ENCODE data around the gene MELK. TPM values are rescaled to one million over a fixed set of nuclear protein-coding genes. Genes with fewer than 3 reads are reported as not detected.

MELK gene
- polyA plus RNA-seq, 3 donors = 0.08 TPM; not detected in 2

- no peaks in the 10 kb centered on the region for H3K36me3 ChIP-seq (replicated peaks in 1 of 2; ENCODE audit: control insufficient read depth in 1 of 2, insufficient read depth in 2 of 2, low read length in 2 of 2)
- no peaks in the 10 kb centered on the region for H3K27me3 ChIP-seq (ENCODE audit: control insufficient read depth in 2 of 2, insufficient read depth in 2 of 2, low read length in 2 of 2)
- Mint-ChIP-seq H3K4me3 (no peak overlapping the region), H3K27me3 (ENCODE audit: low read depth in 3 of 3) (peaks cover 0 to 8% (median 6%) of the 10 kb centered on the region in 3 donors), H3K4me1 (peaks cover 3% of the 10 kb centered on the region), H3K36me3 (no peaks in the 10 kb centered on the region), H3K9me3 (peaks cover 19 to 29% (median 24%) of the 10 kb centered on the region in 7 donors), H3K27ac (no peak overlapping the region)
- no peak for DNase-seq
- H3K27ac ChIP-seq (ENCODE audit: low read depth in 1 of 2, low read length in 2 of 2) = no peak overlapping the region
- H4K20me1 ChIP-seq (ENCODE audit: insufficient read depth, low read length) = no peaks in the 10 kb centered on the region
- H3K4me3 ChIP-seq (replicated peaks in 1 of 3; ENCODE audit: low read depth in 2 of 3, low read length in 3 of 3) = no peak overlapping the region
- H2AFZ ChIP-seq (ENCODE audit: insufficient read depth, low read depth, low read length, poor library complexity, severe bottlenecking) = no peak overlapping the region
- TF ChIP-seq CTCF (IDR thresholded peaks at IDR 0.05) = no peak
- H3K9ac ChIP-seq (ENCODE audit: insufficient read depth, low read length, poor library complexity, severe bottlenecking) = no peak overlapping the region
- H3K9me3 ChIP-seq (replicated peaks in 1 of 2; ENCODE audit: control insufficient read depth in 1 of 2, insufficient read depth in 1 of 2, low read length in 2 of 2) = peaks cover 14 to 17% of the 10 kb centered on the region in 2 donors
- no peaks in the 10 kb centered on the region for H3K79me2 ChIP-seq (ENCODE audit: insufficient read depth, low read length)
- 57% methylated on average over 2 of the region's 3 CpGs for WGBS (ENCODE audit: insufficient coverage)
- no peak overlapping the region for H3K4me2 ChIP-seq (replicated peaks; ENCODE audit: extremely low read depth, low read length, poor library complexity, severe bottlenecking)
- intact Hi-C loops (cut with micrococcal nuclease) = no loop called here
- no peaks in the 10 kb centered on the region for H3K4me1 ChIP-seq (ENCODE audit: control insufficient read depth in 1 of 2, insufficient read depth in 2 of 2, low read length in 2 of 2)
Measured at GRCh38 chr9:36698984-36699383, 126.3 kb downstream of the MELK start.

GRCh38 chr9:36704148-36704547 is 131.5 kb downstream of the MELK start:
- no peak overlapping the region for H3K9ac ChIP-seq (ENCODE audit: insufficient read depth, low read length, poor library complexity, severe bottlenecking)
- DNase-seq = no peak
- no peak overlapping the region for H3K27ac ChIP-seq (ENCODE audit: low read depth in 1 of 2, low read length in 2 of 2)
- peaks cover 1 to 12% (median 9%) of the 10 kb centered on the region in 7 donors for H3K9me3 Mint-ChIP-seq
- H3K4me3 ChIP-seq (replicated peaks in 1 of 3; ENCODE audit: low read depth in 2 of 3, low read length in 3 of 3) = no peak overlapping the region
- H3K27me3 ChIP-seq (ENCODE audit: control insufficient read depth in 2 of 2, insufficient read depth in 2 of 2, low read length in 2 of 2) = no peaks in the 10 kb centered on the region
- H3K27me3 Mint-ChIP-seq (ENCODE audit: low read depth in 3 of 3) = peaks cover 1 to 6% (median 3%) of the 10 kb centered on the region in 3 donors
- H3K36me3 ChIP-seq (replicated peaks in 1 of 2; ENCODE audit: control insufficient read depth in 1 of 2, insufficient read depth in 2 of 2, low read length in 2 of 2) = no peaks in the 10 kb centered on the region
- peaks cover 4% of the 10 kb centered on the region in 2 donors for H3K9me3 ChIP-seq (replicated peaks in 1 of 2; ENCODE audit: control insufficient read depth in 1 of 2, insufficient read depth in 1 of 2, low read length in 2 of 2)
- no peaks in the 10 kb centered on the region for H4K20me1 ChIP-seq (ENCODE audit: insufficient read depth, low read length)
- H3K27ac Mint-ChIP-seq = no peak overlapping the region
- no peak for TF ChIP-seq CTCF (IDR thresholded peaks at IDR 0.05)
- no peak overlapping the region for H3K4me3 Mint-ChIP-seq
- H3K36me3 Mint-ChIP-seq = no peaks in the 10 kb centered on the region
- no peak overlapping the region for H2AFZ ChIP-seq (ENCODE audit: insufficient read depth, low read depth, low read length, poor library complexity, severe bottlenecking)
- no peaks in the 10 kb centered on the region for H3K79me2 ChIP-seq (ENCODE audit: insufficient read depth, low read length)
- intact Hi-C loops (cut with micrococcal nuclease) = no loop called here
- H3K4me1 ChIP-seq (ENCODE audit: control insufficient read depth in 1 of 2, insufficient read depth in 2 of 2, low read length in 2 of 2) = no peaks in the 10 kb centered on the region
- H3K4me1 Mint-ChIP-seq = peaks cover 3% of the 10 kb centered on the region
- no peak overlapping the region for H3K4me2 ChIP-seq (replicated peaks; ENCODE audit: extremely low read depth, low read length, poor library complexity, severe bottlenecking)
